ENCODE data around the gene CER1. TPM values are rescaled to one million over a fixed set of nuclear protein-coding genes. Genes with fewer than 3 reads are reported as not detected.

The CER1 gene
- total RNA-seq, 4 donors from 2014 or later: not detected

- DNase-seq (ENCODE audit: low spot score in 2 of 2): no peak
- Histone ChIP-seq H3K4me1 (no peaks in the 10 kb centered on the region), H3K36me3 (no peaks in the 10 kb centered on the region), H3K4me3 (no peak overlapping the region), H3K9me3 (no peaks in the 10 kb centered on the region), H3K27me3 (no peaks in the 10 kb centered on the region), H3K27ac (no peak overlapping the region)
- TF ChIP-seq POLR2AphosphoS5 (IDR thresholded peaks at IDR 0.05) (no peak), POLR2A (IDR thresholded peaks at IDR 0.05) (no peak), CTCF (IDR thresholded peaks at IDR 0.05) (no peak), EP300 (IDR thresholded peaks at IDR 0.05) (no peak)
- 96% methylated on average over 3 of the region's 3 CpGs for WGBS
These were observed 24.1 kb upstream of the CER1 start for GRCh38 chr9:14746626-14747025.

GRCh38 chr9:14744768-14745167 lies 22.2 kb upstream of the CER1 start:
- H3K9me3 ChIP-seq: no peaks in the 10 kb centered on the region
- no peaks in the 10 kb centered on the region for H3K27me3 ChIP-seq
- H3K4me1 ChIP-seq: no peaks in the 10 kb centered on the region
- H3K36me3 ChIP-seq: no peaks in the 10 kb centered on the region
- DNase-seq (ENCODE audit: low spot score in 2 of 2): no peak
- WGBS: 95% methylated on average over 1 of the region's 1 CpG
- H3K27ac ChIP-seq: no peak overlapping the region
- H3K4me3 ChIP-seq: no peak overlapping the region
- TF ChIP-seq CTCF (IDR thresholded peaks at IDR 0.05) (no peak), POLR2AphosphoS5 (IDR thresholded peaks at IDR 0.05) (no peak), EP300 (IDR thresholded peaks at IDR 0.05) (no peak), POLR2A (IDR thresholded peaks at IDR 0.05) (no peak)

GRCh38 chr9:14741369-14741768 lies 18.8 kb upstream of the CER1 start:
- Histone ChIP-seq H3K27me3 (no peaks in the 10 kb centered on the region), H3K4me1 (no peaks in the 10 kb centered on the region), H3K4me3 (no peak overlapping the region), H3K27ac (no peak overlapping the region), H3K36me3 (no peaks in the 10 kb centered on the region), H3K9me3 (no peaks in the 10 kb centered on the region)
- 94% methylated on average over 3 of the region's 3 CpGs for WGBS
- TF ChIP-seq POLR2AphosphoS5 (IDR thresholded peaks at IDR 0.05) (no peak), POLR2A (IDR thresholded peaks at IDR 0.05) (no peak), EP300 (IDR thresholded peaks at IDR 0.05) (no peak), CTCF (IDR thresholded peaks at IDR 0.05) (no peak)
- no peak for DNase-seq (ENCODE audit: low spot score in 2 of 2)

- H3K4me1 ChIP-seq: no peaks in the 10 kb centered on the region
- 76% methylated on average over 5 of the region's 5 CpGs for WGBS
- no peak overlapping the region for H3K27ac ChIP-seq
- H3K4me3 ChIP-seq: no peak overlapping the region
- TF ChIP-seq POLR2AphosphoS5 (IDR thresholded peaks at IDR 0.05): no peak
- TF ChIP-seq EP300 (IDR thresholded peaks at IDR 0.05): no peak
- no peak for TF ChIP-seq CTCF (IDR thresholded peaks at IDR 0.05)
- no peak for TF ChIP-seq POLR2A (IDR thresholded peaks at IDR 0.05)
- no peak for DNase-seq (ENCODE audit: low spot score in 2 of 2)
- H3K9me3 ChIP-seq: no peaks in the 10 kb centered on the region
- no peaks in the 10 kb centered on the region for H3K36me3 ChIP-seq
- H3K27me3 ChIP-seq: no peaks in the 10 kb centered on the region
These were observed 10.6 kb upstream of the CER1 start for GRCh38 chr9:14733133-14733532.

- Histone ChIP-seq H3K4me3 (no peak overlapping the region), H3K27me3 (no peaks in the 10 kb centered on the region), H3K9me3 (no peaks in the 10 kb centered on the region), H3K36me3 (no peaks in the 10 kb centered on the region), H3K4me1 (no peaks in the 10 kb centered on the region), H3K27ac (no peak overlapping the region)
- 91% methylated on average over 1 of the region's 1 CpG for WGBS
- DNase-seq (ENCODE audit: low spot score in 2 of 2): no peak
- TF ChIP-seq CTCF (IDR thresholded peaks at IDR 0.05) (no peak), EP300 (IDR thresholded peaks at IDR 0.05) (no peak), POLR2A (IDR thresholded peaks at IDR 0.05) (no peak), POLR2AphosphoS5 (IDR thresholded peaks at IDR 0.05) (no peak)
These were observed 8.9 kb upstream of the CER1 start for GRCh38 chr9:14731294-14731981.

Data from suprapubic skin (tissue), 4 donors.